ENCODE results near the gene KCNK10.

- TF ChIP-seq CTCF (IDR thresholded peaks at IDR 0.05), result no peak
- TF ChIP-seq POLR2A (IDR thresholded peaks at IDR 0.05), result no peak
Observed at GRCh38 chr14:88325883-88326282, 2.8 kb upstream of the KCNK10 start.
